Endothelial cell of umbilical vein (primary cell): ENCODE measurements around the gene BPTF. TPM values are rescaled to one million over a fixed set of nuclear protein-coding genes. Genes with fewer than 3 reads are reported as not detected.

Experiments used
- BruUV-seq: library from RNA; stranded (reverse); fragments of 400-500 nt; replicated peaks from 2 replicates; lab custom pipeline; 2021; lab: Mats Ljungman, UMichigan
- CTCF ChIA-PET: fragments of 300-600, 350-600 bp; sonication (Branson Sonifier 250); formaldehyde crosslinking; loops from one replicate; lab custom pipeline; 2021; ENCODE audit warnings: antibody characterized with exemption, inconsistent platforms; lab: Charles Lee
- POLR2A ChIA-PET: fragments of 300-600, 350-600 bp; sonication (Branson Sonifier 250); formaldehyde crosslinking; loops from one replicate; lab custom pipeline; 2021; ENCODE audit warnings: antibody characterized with exemption, inconsistent platforms; lab: Charles Lee
- DNase-seq: peaks from one replicate; pipeline ENCODE4 v3.0.0-alpha.2; 2011; ENCODE audit warnings: low read depth, low spot score
- FAIRE-seq: peaks from 2 replicates; lab custom pipeline; 2011; peaks lifted over from hg19 to GRCh38; lab: Jason Lieb, UNC
- H2AFZ ChIP-seq: 2 replicates; pipeline ENCODE4 v1.6.0; 2012; ENCODE audit warnings: low read depth, low read length, control low read depth, inconsistent platforms
- H3K27ac ChIP-seq: 2 replicates; pipeline ENCODE4 v1.5.1; 2011; ENCODE audit warnings: low read depth, mild to moderate bottlenecking, control low read depth, low read length, moderate library complexity; ENCODE audit not compliant: insufficient read depth
- H3K27me3 ChIP-seq, 2 experiments: 2 replicates each; pipeline versions ENCODE4 v1.6.0 to v1.6.1; 2011; ENCODE audit warnings: low read length in 2 of 2, mixed read lengths in 1 of 2; ENCODE audit not compliant: control insufficient read depth in 2 of 2, insufficient read depth in 2 of 2
- H3K36me3 ChIP-seq, 2 experiments: 2 replicates in 1 of 2; 3 replicates in 1 of 2; pipeline ENCODE4 v1.5.1; 2011; ENCODE audit warnings: low read length in 2 of 2, mild to moderate bottlenecking in 1 of 2, moderate library complexity in 1 of 2; ENCODE audit not compliant: control insufficient read depth in 2 of 2, insufficient read depth in 2 of 2; ENCODE audit errors: extremely low read depth in 1 of 2
- H3K4me1 ChIP-seq: 3 replicates; pipeline ENCODE4 v1.5.1; 2011; ENCODE audit warnings: mild to moderate bottlenecking, low read length; ENCODE audit not compliant: control insufficient read depth, insufficient read depth; ENCODE audit errors: extremely low read depth
- H3K4me2 ChIP-seq: 2 replicates; pipeline ENCODE4 v1.6.1; 2011; ENCODE audit warnings: low read length, control low read depth, mixed read lengths; ENCODE audit not compliant: insufficient read depth
- H3K4me3 ChIP-seq, 3 experiments: fragments of 200-600 bp in 1 of 3; sonication (generic), shearing (Covaris generic) in 1 of 3; replicated peaks in 1 of 3; 2 replicates each; pipeline ENCODE4 v1.5.1; 2011 to 2016; ENCODE audit warnings: control low read depth in 3 of 3, low read length in 3 of 3, mild to moderate bottlenecking in 2 of 3, inconsistent platforms in 1 of 3, low read depth in 1 of 3, moderate library complexity in 1 of 3; ENCODE audit not compliant: insufficient read depth in 1 of 3
- H3K79me2 ChIP-seq: 2 replicates; pipeline ENCODE4 v1.6.0; 2012; ENCODE audit warnings: low read length, inconsistent platforms; ENCODE audit not compliant: control insufficient read depth, insufficient read depth
- H3K9ac ChIP-seq: replicated peaks from 2 replicates; pipeline ENCODE3; 2011; ENCODE audit warnings: low read length, control low read depth; ENCODE audit not compliant: insufficient read depth; ENCODE audit errors: extremely low read depth
- H3K9me1 ChIP-seq: replicated peaks from 3 replicates; pipeline ENCODE4 v1.6.0; 2011; ENCODE audit warnings: mild to moderate bottlenecking, low read length; ENCODE audit not compliant: control insufficient read depth, insufficient read depth; ENCODE audit errors: extremely low read depth
- H3K9me3 ChIP-seq: replicated peaks from 2 replicates; pipeline ENCODE4 v1.5.1; 2012; ENCODE audit warnings: low read length, inconsistent platforms; ENCODE audit not compliant: control insufficient read depth, insufficient read depth
- H4K20me1 ChIP-seq: replicated peaks from 2 replicates; pipeline ENCODE3; 2011; ENCODE audit warnings: mild to moderate bottlenecking, low read length; ENCODE audit not compliant: control insufficient read depth, insufficient read depth; ENCODE audit errors: extremely low read depth
- CTCF ChIP-seq, 2 donors: IDR thresholded peaks; 1 replicate in 1 of 2; 2 replicates in 1 of 2; pipeline ENCODE4 v1.5.1; 2011; ENCODE audit warnings: low read length in 2 of 2, mild to moderate bottlenecking in 2 of 2, moderate library complexity in 2 of 2, control low read depth in 1 of 2, inconsistent platforms in 1 of 2, low read depth in 1 of 2; ENCODE audit not compliant: insufficient read depth in 1 of 2; ENCODE audit errors: extremely low read depth in 1 of 2
- EZH2 ChIP-seq: IDR thresholded peaks from 2 replicates; pipeline ENCODE4 v1.6.1; 2012; ENCODE audit warnings: borderline replicate concordance, low read depth, mild to moderate bottlenecking, moderate library complexity, low read length, inconsistent platforms; ENCODE audit not compliant: severe bottlenecking
- FOS ChIP-seq: IDR thresholded peaks from 2 replicates; pipeline ENCODE4 v1.6.1; 2011; ENCODE audit warnings: mild to moderate bottlenecking, low read length, moderate library complexity, borderline replicate concordance; ENCODE audit not compliant: insufficient read depth
- GATA2 ChIP-seq: IDR thresholded peaks from 2 replicates; pipeline ENCODE4 v1.7.0; 2011; ENCODE audit warnings: low read depth, mild to moderate bottlenecking, moderate library complexity, mixed read lengths, low read length; ENCODE audit not compliant: insufficient read length, insufficient read depth
- JUN ChIP-seq: IDR thresholded peaks from 2 replicates; pipeline ENCODE4 v1.6.1; 2011; ENCODE audit warnings: borderline replicate concordance, low read depth; ENCODE audit not compliant: insufficient read length, insufficient read depth
- MAX ChIP-seq: IDR thresholded peaks from 2 replicates; pipeline ENCODE4 v1.6.1; 2011; ENCODE audit not compliant: insufficient read depth, insufficient read length
- MYC ChIP-seq: IDR thresholded peaks from one replicate; pipeline ENCODE4 v1.6.1; 2011; ENCODE audit warnings: mild to moderate bottlenecking, low read depth, low read length
- POLR2A ChIP-seq: IDR thresholded peaks from 2 replicates; pipeline ENCODE4 v1.6.1; 2012; ENCODE audit warnings: low read depth, mild to moderate bottlenecking, control low read depth, low read length
- POLR2AphosphoS5 ChIP-seq: IDR thresholded peaks from 2 replicates; pipeline ENCODE4 v1.6.1; 2012; ENCODE audit warnings: low read depth, mild to moderate bottlenecking, control low read depth, low read length, moderate library complexity; ENCODE audit not compliant: insufficient read depth
- dilution Hi-C: fragments of 300-500 bp; cut with MboI; formaldehyde crosslinking; loops from one replicate; pipeline ENCODE4 v1.15.0; 2019; ENCODE audit warnings: low sequenced_read_pairs; ENCODE audit not compliant: extremely low pct_ligation_motif_present
- intact Hi-C: fragments of 100-400 bp; cut with micrococcal nuclease; formaldehyde crosslinking; loops from one replicate; pipeline ENCODE4 v1.10.0; 2022
- polyA plus RNA-seq, 4 experiments: library from polyadenylated mRNA; depleted of rRNA in 3 of 4; stranded (reverse) in 3 of 4; unstranded in 1 of 4; fragments of >200 nt; gene quantifications; 2 replicates each; pipeline versions ENCODE4 v1.2.1 to v1.2.3, GENCODE V29; 2011 to 2012; ENCODE audit warnings: missing spikeins in 1 of 4
- total RNA-seq: library from RNA; stranded (reverse); gene quantifications from 2 replicates; pipeline ENCODE4 v1.2.3, GENCODE V29; 2021

The BPTF gene
- total and polyA plus RNA-seq, 2 donors (not counting 3 experiments of a cell fraction or from before 2014, with no cell fraction given): 41.0 to 88.1 TPM

GRCh38 chr17:67841992-67842391, 16.7 kb downstream of the BPTF start:
- FAIRE-seq (no peak), DNase-seq (no peak)
- no peaks in the 10 kb centered on the region for H3K9me1 ChIP-seq
- peaks cover under 1% of the 10 kb centered on the region for H4K20me1 ChIP-seq
- ChIA-PET CTCF (no interaction called here), POLR2A (no interaction called here)
- no peaks in the 10 kb centered on the region for H3K36me3 ChIP-seq
- no peak overlapping the region for H3K9ac ChIP-seq
- peaks cover 74% of the 10 kb centered on the region for H3K79me2 ChIP-seq
- no peaks in the 10 kb centered on the region for H3K27me3 ChIP-seq
- intact Hi-C loops (no loop called here), dilution Hi-C loops (no loop called here)
- no peak overlapping the region for H2AFZ ChIP-seq
- H3K4me3 ChIP-seq: no peak overlapping the region
- BruUV-seq: no TSS peak
- H3K4me2 ChIP-seq: peak overlapping the region; percentile 16
- H3K27ac ChIP-seq: no peak overlapping the region
- H3K9me3 ChIP-seq: no peaks in the 10 kb centered on the region
- TF ChIP-seq FOS (peak; percentile 14), MAX (no peak)
- H3K4me1 ChIP-seq: peaks cover 8% of the 10 kb centered on the region

GRCh38 chr17:67842648-67843047, 17.3 kb downstream of the BPTF start:
- DNase-seq (no peak), FAIRE-seq (no peak)
- Histone ChIP-seq H3K4me2 (no peak overlapping the region), H3K4me1 (peaks cover 8% of the 10 kb centered on the region), H4K20me1 (no peaks in the 10 kb centered on the region), H3K79me2 (peaks cover 72% of the 10 kb centered on the region), H3K9ac (no peak overlapping the region), H3K9me1 (no peaks in the 10 kb centered on the region), H3K4me3 (no peak overlapping the region), H3K9me3 (no peaks in the 10 kb centered on the region), H3K27me3 (no peaks in the 10 kb centered on the region), H3K36me3 (no peaks in the 10 kb centered on the region), H3K27ac (no peak overlapping the region), H2AFZ (no peak overlapping the region)
- no peak for TF ChIP-seq MAX
- TF ChIP-seq CTCF (IDR thresholded peaks at IDR 0.05; ENCODE audit: extremely low read depth in 1 of 2, insufficient read depth in 1 of 2, low read depth in 1 of 2, low read length in 2 of 2): no peak
- TF ChIP-seq FOS: no peak
- no peak for TF ChIP-seq POLR2AphosphoS5
- TF ChIP-seq GATA2: no peak
- no peak for TF ChIP-seq JUN
- TF ChIP-seq EZH2: no peak
- TF ChIP-seq POLR2A: no peak
- TF ChIP-seq MYC: no peak
- dilution Hi-C loops (no loop called here), intact Hi-C loops (no loop called here)
- ChIA-PET POLR2A (no interaction called here), CTCF (no interaction called here)
- BruUV-seq: no TSS peak
